Measurements from ENCODE around the gene SH3GL3. TPM values are rescaled to one million over a fixed set of nuclear protein-coding genes. Genes with fewer than 3 reads are reported as not detected.

SH3GL3 gene
- polyA plus RNA-seq, 2 of the 4 experiments (the other 2 are of a cell fraction): 0.19 to 0.21 TPM

- H3K9me3 ChIP-seq: no peaks in the 10 kb centered on the region
- POLR2A ChIA-PET: no interaction called here
- H3K4me2 ChIP-seq: no peak overlapping the region
- no peak for DNase-seq (ENCODE audit: low read depth in 1 of 2, low spot score in 1 of 2)
- no peak for TF ChIP-seq BCL3 (IDR thresholded peaks at IDR 0.05)
- no peak for TF ChIP-seq POLR2A (IDR thresholded peaks at IDR 0.05; ENCODE audit: low read length)
- no peak for TF ChIP-seq KDM5A (IDR thresholded peaks at IDR 0.05)
- no peak for TF ChIP-seq EP300 (IDR thresholded peaks at IDR 0.05)
- no peak for TF ChIP-seq SREBF2 (IDR thresholded peaks at IDR 0.05)
- TF ChIP-seq HOXB5 (CRISPR knock-in tag; IDR thresholded peaks at IDR 0.05): no peak
- TF ChIP-seq FOSL2 (IDR thresholded peaks at IDR 0.05): no peak
- TF ChIP-seq FOSL2 (CRISPR knock-in tag; IDR thresholded peaks at IDR 0.05): no peak
- no peak for TF ChIP-seq REST (IDR thresholded peaks at IDR 0.05)
- TF ChIP-seq RAD21 (conservative IDR thresholded peaks at IDR 0.05 in 1 of 2, IDR thresholded peaks at IDR 0.05 in 1 of 2): no peak
- TF ChIP-seq NPAS2 (CRISPR knock-in tag; IDR thresholded peaks at IDR 0.05; ENCODE audit: borderline replicate concordance): no peak
- TF ChIP-seq SMC3 (IDR thresholded peaks at IDR 0.05): no peak
- TF ChIP-seq MAZ (IDR thresholded peaks at IDR 0.05; ENCODE audit: borderline replicate concordance, low read depth, low read length): no peak
- H3K4me3 ChIP-seq: no peak overlapping the region
- no peak for ATAC-seq
- CTCF ChIA-PET: no interaction called here
- no peak overlapping the region for H3K27ac ChIP-seq
- no peak for FAIRE-seq
- WGBS (ENCODE audit: missing lambda C conversion rate): 3% methylated on average over 2 of the region's 2 CpGs
- no peaks in the 10 kb centered on the region for H3K4me1 ChIP-seq
Measured at GRCh38 chr15:83598031-83598430, 150.9 kb downstream of the SH3GL3 start.

- no peak overlapping the region for H3K27ac ChIP-seq
- FAIRE-seq (no peak), DNase-seq (ENCODE audit: low read depth in 1 of 2, low spot score in 1 of 2) (peak in 1 of 2 experiments; percentile 44), ATAC-seq (no peak)
- ChIA-PET CTCF (interaction anchor here (0.9 kb wide), 1 partner anchor 435 kb away, joined by 3 read pairs; no protein-coding TSS in a partner anchor), POLR2A (no interaction called here)
- WGBS (ENCODE audit: missing lambda C conversion rate): 2% methylated on average over 2 of the region's 2 CpGs
- no peak overlapping the region for H3K4me2 ChIP-seq
- TF ChIP-seq TFCP2L1 (CRISPR knock-in tag; IDR thresholded peaks at IDR 0.05) (no peak), ZSCAN20 (CRISPR knock-in tag; IDR thresholded peaks at IDR 0.05) (no peak), GATA3 (IDR thresholded peaks at IDR 0.05; ENCODE audit: borderline replicate concordance) (no peak), EHMT2 (IDR thresholded peaks at IDR 0.05; ENCODE audit: low read depth) (no peak), JUN (IDR thresholded peaks at IDR 0.05) (no peak), CBX8 (IDR thresholded peaks at IDR 0.05) (no peak), HOXB5 (CRISPR knock-in tag; IDR thresholded peaks at IDR 0.05) (no peak), BHLHE40 (IDR thresholded peaks at IDR 0.05; ENCODE audit: low read depth, low read length) (no peak), TP53 (CRISPR knock-in tag; IDR thresholded peaks at IDR 0.05) (no peak), NFE2L2 (conservative IDR thresholded peaks at IDR 0.05; ENCODE audit: low read length) (no peak), CBX2 (IDR thresholded peaks at IDR 0.05; ENCODE audit: borderline replicate concordance, low read depth) (no peak), CHD4 (IDR thresholded peaks at IDR 0.05; ENCODE audit: borderline replicate concordance) (no peak), MYC (IDR thresholded peaks at IDR 0.05; ENCODE audit: borderline replicate concordance, low read length) (no peak), CEBPB (IDR thresholded peaks at IDR 0.05) (no peak)
- TF ChIP-seq, protein P1, sequence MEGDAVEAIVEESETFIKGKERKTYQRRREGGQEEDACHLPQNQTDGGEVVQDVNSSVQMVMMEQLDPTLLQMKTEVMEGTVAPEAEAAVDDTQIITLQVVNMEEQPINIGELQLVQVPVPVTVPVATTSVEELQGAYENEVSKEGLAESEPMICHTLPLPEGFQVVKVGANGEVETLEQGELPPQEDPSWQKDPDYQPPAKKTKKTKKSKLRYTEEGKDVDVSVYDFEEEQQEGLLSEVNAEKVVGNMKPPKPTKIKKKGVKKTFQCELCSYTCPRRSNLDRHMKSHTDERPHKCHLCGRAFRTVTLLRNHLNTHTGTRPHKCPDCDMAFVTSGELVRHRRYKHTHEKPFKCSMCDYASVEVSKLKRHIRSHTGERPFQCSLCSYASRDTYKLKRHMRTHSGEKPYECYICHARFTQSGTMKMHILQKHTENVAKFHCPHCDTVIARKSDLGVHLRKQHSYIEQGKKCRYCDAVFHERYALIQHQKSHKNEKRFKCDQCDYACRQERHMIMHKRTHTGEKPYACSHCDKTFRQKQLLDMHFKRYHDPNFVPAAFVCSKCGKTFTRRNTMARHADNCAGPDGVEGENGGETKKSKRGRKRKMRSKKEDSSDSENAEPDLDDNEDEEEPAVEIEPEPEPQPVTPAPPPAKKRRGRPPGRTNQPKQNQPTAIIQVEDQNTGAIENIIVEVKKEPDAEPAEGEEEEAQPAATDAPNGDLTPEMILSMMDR (IDR thresholded peaks at IDR 0.05): no peak
- TF ChIP-seq, protein P2, sequence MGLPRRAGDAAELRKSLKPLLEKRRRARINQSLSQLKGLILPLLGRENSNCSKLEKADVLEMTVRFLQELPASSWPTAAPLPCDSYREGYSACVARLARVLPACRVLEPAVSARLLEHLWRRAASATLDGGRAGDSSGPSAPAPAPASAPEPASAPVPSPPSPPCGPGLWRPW (IDR thresholded peaks at IDR 0.05): no peak
- no peak overlapping the region for H3K4me3 ChIP-seq
- no peaks in the 10 kb centered on the region for H3K9me3 ChIP-seq
- H3K4me1 ChIP-seq: no peaks in the 10 kb centered on the region
Measured at GRCh38 chr15:83602021-83602420, 154.9 kb downstream of the SH3GL3 start.
